Breast epithelium (tissue), 3 donors: ENCODE measurements around the gene NCAPD3.

Experiments
- POLR2A ChIP-seq: fragments of 450-650 bp; IDR thresholded peaks from one replicate; pipeline ENCODE4 v1.6.1; 2016; ENCODE audit warnings: antibody characterized with exemption, mild to moderate bottlenecking, moderate library complexity
- POLR2AphosphoS5 ChIP-seq, 3 donors: sonication (generic); formaldehyde crosslinking; IDR thresholded peaks; one replicate each; pipeline ENCODE4 v1.6.1; 2017; ENCODE audit warnings: antibody characterized with exemption in 3 of 3
- TF ChIP-seq, protein P1 (sequence below), 3 donors: fragments of 450-650 bp; IDR thresholded peaks; one replicate each; pipeline ENCODE4 v1.5.1; 2016 to 2017; ENCODE audit warnings: antibody characterized with exemption in 3 of 3, mild to moderate bottlenecking in 3 of 3, moderate library complexity in 3 of 3

DNA sequence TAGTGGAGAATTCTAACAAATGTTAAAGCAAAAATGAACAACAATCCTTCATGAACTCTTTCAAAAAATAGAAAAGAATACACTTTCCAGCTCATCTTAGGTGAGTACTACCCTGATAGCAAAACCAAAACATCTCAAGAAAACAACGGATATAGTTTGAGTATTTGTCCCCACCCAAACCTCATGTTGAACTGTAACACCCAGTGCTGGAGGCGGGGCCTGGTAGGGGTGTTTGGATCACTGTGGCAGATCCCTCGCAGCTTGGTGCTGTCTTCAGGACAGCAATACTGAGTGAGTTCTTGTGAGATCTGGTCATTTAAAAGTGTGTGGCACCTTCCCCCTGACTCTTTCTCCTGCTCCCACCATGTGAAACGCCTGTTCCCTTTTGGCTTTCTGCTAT is 27.0 kb downstream of the NCAPD3 start:
- TF ChIP-seq, protein P1, sequence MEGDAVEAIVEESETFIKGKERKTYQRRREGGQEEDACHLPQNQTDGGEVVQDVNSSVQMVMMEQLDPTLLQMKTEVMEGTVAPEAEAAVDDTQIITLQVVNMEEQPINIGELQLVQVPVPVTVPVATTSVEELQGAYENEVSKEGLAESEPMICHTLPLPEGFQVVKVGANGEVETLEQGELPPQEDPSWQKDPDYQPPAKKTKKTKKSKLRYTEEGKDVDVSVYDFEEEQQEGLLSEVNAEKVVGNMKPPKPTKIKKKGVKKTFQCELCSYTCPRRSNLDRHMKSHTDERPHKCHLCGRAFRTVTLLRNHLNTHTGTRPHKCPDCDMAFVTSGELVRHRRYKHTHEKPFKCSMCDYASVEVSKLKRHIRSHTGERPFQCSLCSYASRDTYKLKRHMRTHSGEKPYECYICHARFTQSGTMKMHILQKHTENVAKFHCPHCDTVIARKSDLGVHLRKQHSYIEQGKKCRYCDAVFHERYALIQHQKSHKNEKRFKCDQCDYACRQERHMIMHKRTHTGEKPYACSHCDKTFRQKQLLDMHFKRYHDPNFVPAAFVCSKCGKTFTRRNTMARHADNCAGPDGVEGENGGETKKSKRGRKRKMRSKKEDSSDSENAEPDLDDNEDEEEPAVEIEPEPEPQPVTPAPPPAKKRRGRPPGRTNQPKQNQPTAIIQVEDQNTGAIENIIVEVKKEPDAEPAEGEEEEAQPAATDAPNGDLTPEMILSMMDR (IDR thresholded peaks at IDR 0.05): no peak
- TF ChIP-seq POLR2A (no peak), POLR2AphosphoS5 (IDR thresholded peaks at IDR 0.05) (no peak)
